Measurements from ENCODE around the gene ZNF714.

Gene ZNF714

GRCh38 chr19:21130097-21130775 lies 48.2 kb downstream of the ZNF714 start:
- H3K4me2 ChIP-seq (ENCODE audit: low read length), result no peak overlapping the region

DNA sequence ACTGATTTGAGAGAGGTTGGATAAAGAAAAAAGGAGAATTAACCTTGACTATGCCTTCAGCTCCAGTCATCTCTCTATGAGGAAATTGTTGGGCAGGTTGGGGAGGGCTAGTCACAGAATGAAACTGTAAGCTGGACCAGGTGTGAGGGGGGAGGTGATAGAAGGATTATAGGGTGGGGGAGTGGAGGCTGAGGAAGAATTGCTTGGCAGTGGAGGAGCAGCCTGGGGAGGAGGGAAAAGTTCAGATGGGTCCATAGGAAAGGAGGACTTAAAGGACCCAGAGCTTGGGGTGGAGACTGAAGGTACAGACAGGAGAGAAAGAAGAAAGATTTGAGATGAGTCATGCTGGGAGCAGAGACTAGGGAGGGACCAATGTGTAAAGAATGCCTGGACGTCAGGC lies 51.6 kb downstream of the ZNF714 start:
- Histone ChIP-seq H3K27me3 (ENCODE audit: low read depth, low read length) (no peaks in the 10 kb centered on the region), H3K79me2 (ENCODE audit: low read length) (no peaks in the 10 kb centered on the region), H3K4me1 (ENCODE audit: low read length) (no peaks in the 10 kb centered on the region), H4K20me1 (ENCODE audit: insufficient read depth, low read length) (no peaks in the 10 kb centered on the region), H3K4me2 (ENCODE audit: low read length) (no peak overlapping the region), H3K9me3 (ENCODE audit: insufficient read depth, low read length) (no peaks in the 10 kb centered on the region), H3K4me3 (ENCODE audit: low read length) (no peak overlapping the region), H3K9ac (ENCODE audit: low read length) (no peak overlapping the region), H2AFZ (ENCODE audit: low read depth, low read length) (no peak overlapping the region), H3K36me3 (replicated peaks; ENCODE audit: low read depth, low read length) (no peaks in the 10 kb centered on the region), H3K27ac (ENCODE audit: low read length) (no peak overlapping the region)
- no peak for TF ChIP-seq EZH2phosphoT487 (IDR thresholded peaks at IDR 0.05; ENCODE audit: low read depth)
- no peak for TF ChIP-seq CTCF (IDR thresholded peaks at IDR 0.05; ENCODE audit: low read depth, low read length)

More at GRCh38 chr19:21130097-21130775, 48.2 kb downstream of the ZNF714 start:
- no peak overlapping the region for H3K27ac ChIP-seq (ENCODE audit: low read length)
- no peaks in the 10 kb centered on the region for H3K9me3 ChIP-seq (ENCODE audit: insufficient read depth, low read length)
- TF ChIP-seq CTCF (IDR thresholded peaks at IDR 0.05; ENCODE audit: low read depth, low read length) (no peak), EZH2phosphoT487 (IDR thresholded peaks at IDR 0.05; ENCODE audit: low read depth) (no peak)
- no peaks in the 10 kb centered on the region for H3K36me3 ChIP-seq (replicated peaks; ENCODE audit: low read depth, low read length)
- H4K20me1 ChIP-seq (ENCODE audit: insufficient read depth, low read length), result no peaks in the 10 kb centered on the region
- H3K79me2 ChIP-seq (ENCODE audit: low read length), result no peaks in the 10 kb centered on the region
- no peak overlapping the region for H3K4me3 ChIP-seq (ENCODE audit: low read length)
- H3K9ac ChIP-seq (ENCODE audit: low read length), result no peak overlapping the region
- no peak overlapping the region for H2AFZ ChIP-seq (ENCODE audit: low read depth, low read length)
- no peaks in the 10 kb centered on the region for H3K4me1 ChIP-seq (ENCODE audit: low read length)
- H3K27me3 ChIP-seq (ENCODE audit: low read depth, low read length), result no peaks in the 10 kb centered on the region

- Histone ChIP-seq H3K79me2 (ENCODE audit: low read length) (no peaks in the 10 kb centered on the region), H4K20me1 (ENCODE audit: insufficient read depth, low read length) (no peaks in the 10 kb centered on the region), H3K27me3 (ENCODE audit: low read depth, low read length) (no peaks in the 10 kb centered on the region), H3K4me3 (ENCODE audit: low read length) (no peak overlapping the region), H3K36me3 (replicated peaks; ENCODE audit: low read depth, low read length) (no peaks in the 10 kb centered on the region), H3K9ac (ENCODE audit: low read length) (no peak overlapping the region), H3K4me1 (ENCODE audit: low read length) (no peaks in the 10 kb centered on the region), H3K4me2 (ENCODE audit: low read length) (no peak overlapping the region), H3K9me3 (ENCODE audit: insufficient read depth, low read length) (no peaks in the 10 kb centered on the region), H2AFZ (ENCODE audit: low read depth, low read length) (no peak overlapping the region), H3K27ac (ENCODE audit: low read length) (no peak overlapping the region)
- TF ChIP-seq EZH2phosphoT487 (IDR thresholded peaks at IDR 0.05; ENCODE audit: low read depth) (no peak), CTCF (IDR thresholded peaks at IDR 0.05; ENCODE audit: low read depth, low read length) (no peak)
Measured at GRCh38 chr19:21134934-21135366, 52.9 kb downstream of the ZNF714 start.

GRCh38 chr19:21135433-21135832 lies 53.4 kb downstream of the ZNF714 start:
- H3K4me1 ChIP-seq (ENCODE audit: low read length), result no peaks in the 10 kb centered on the region
- H3K9me3 ChIP-seq (ENCODE audit: insufficient read depth, low read length), result no peaks in the 10 kb centered on the region
- no peaks in the 10 kb centered on the region for H4K20me1 ChIP-seq (ENCODE audit: insufficient read depth, low read length)
- H3K79me2 ChIP-seq (ENCODE audit: low read length), result no peaks in the 10 kb centered on the region
- H3K36me3 ChIP-seq (replicated peaks; ENCODE audit: low read depth, low read length), result no peaks in the 10 kb centered on the region
- no peak overlapping the region for H2AFZ ChIP-seq (ENCODE audit: low read depth, low read length)
- H3K27me3 ChIP-seq (ENCODE audit: low read depth, low read length), result no peaks in the 10 kb centered on the region
- no peak overlapping the region for H3K4me2 ChIP-seq (ENCODE audit: low read length)
- no peak overlapping the region for H3K9ac ChIP-seq (ENCODE audit: low read length)
- no peak overlapping the region for H3K4me3 ChIP-seq (ENCODE audit: low read length)
- TF ChIP-seq EZH2phosphoT487 (IDR thresholded peaks at IDR 0.05; ENCODE audit: low read depth), result no peak
- TF ChIP-seq CTCF (IDR thresholded peaks at IDR 0.05; ENCODE audit: low read depth, low read length), result no peak
- H3K27ac ChIP-seq (ENCODE audit: low read length), result no peak overlapping the region
